OCI-LY1 (cell line): Measurements from ENCODE around the gene RSL24D1.

Experiments
- H2AFZ ChIP-seq: fragments of 200-600 bp; sonication (generic), shearing (Covaris generic); 2 replicates; pipeline ENCODE4 v1.6.0; 2014; ENCODE audit warnings: antibody characterized with exemption, mild to moderate bottlenecking, low read length
- H3F3A ChIP-seq: fragments of 200-600 bp; sonication (generic), shearing (Covaris generic); 2 replicates; pipeline ENCODE4 v1.6.0; 2014; ENCODE audit warnings: mild to moderate bottlenecking, antibody characterized with exemption, low read length, moderate library complexity; ENCODE audit not compliant: insufficient read depth
- H3K27ac ChIP-seq: fragments of 200-600 bp; sonication (generic); 2 replicates; pipeline ENCODE4 v1.5.1; 2014; ENCODE audit warnings: low read length, mixed run types, mild to moderate bottlenecking, low read depth; ENCODE audit not compliant: poor library complexity, severe bottlenecking
- H3K27me3 ChIP-seq: fragments of 200-600 bp; sonication (generic); 2 replicates; pipeline ENCODE4 v1.6.0; 2014; ENCODE audit warnings: antibody characterized with exemption, mild to moderate bottlenecking, low read length, moderate library complexity; ENCODE audit not compliant: insufficient read depth
- H3K36me3 ChIP-seq: fragments of 200-600 bp; sonication (generic); 2 replicates; pipeline ENCODE4 v1.6.1; 2014; ENCODE audit warnings: mild to moderate bottlenecking, antibody characterized with exemption, low read length, moderate library complexity, mixed read lengths; ENCODE audit not compliant: insufficient read depth
- H3K4me1 ChIP-seq: fragments of 200-600 bp; sonication (generic); 2 replicates; pipeline ENCODE4 v1.5.1; 2014; ENCODE audit warnings: mild to moderate bottlenecking, low read length, moderate library complexity; ENCODE audit not compliant: insufficient read depth, severe bottlenecking
- H3K4me2 ChIP-seq: fragments of 200-600 bp; sonication (generic), shearing (Covaris generic); 2 replicates; pipeline ENCODE4 v1.6.1; 2014; ENCODE audit warnings: low read length
- H3K4me3 ChIP-seq: fragments of 200-600 bp; sonication (generic); 2 replicates; pipeline ENCODE4 v1.5.1; 2014; ENCODE audit warnings: low read length, low read depth, mild to moderate bottlenecking, mixed read lengths; ENCODE audit not compliant: poor library complexity, severe bottlenecking
- H3K79me2 ChIP-seq: fragments of 200-600 bp; shearing (Covaris generic); 2 replicates; pipeline ENCODE4 v1.6.1; 2016; ENCODE audit warnings: mixed run types, low read length, mixed read lengths; ENCODE audit not compliant: insufficient read depth
- H3K9ac ChIP-seq: fragments of 200-600 bp; sonication (generic), shearing (Covaris generic); 2 replicates; pipeline ENCODE4 v1.6.1; 2014; ENCODE audit warnings: mild to moderate bottlenecking, low read length, mixed read lengths
- H3K9me2 ChIP-seq: fragments of 200-600 bp; sonication (generic), shearing (Covaris generic); 2 replicates; pipeline ENCODE4 v1.6.1; 2014; ENCODE audit warnings: low read depth, mild to moderate bottlenecking, low read length, mixed read lengths
- H3K9me3 ChIP-seq: fragments of 200-600 bp; shearing (Covaris generic); 2 replicates; pipeline ENCODE4 v1.6.1; 2014; ENCODE audit warnings: low read length, mixed read lengths
- H4K20me1 ChIP-seq: fragments of 200-600 bp; sonication (generic), shearing (Covaris generic); 2 replicates; pipeline ENCODE4 v1.6.0; 2016; ENCODE audit warnings: mild to moderate bottlenecking, low read length; ENCODE audit not compliant: insufficient read depth
- CTCF ChIP-seq: fragments of 200-600 bp; sonication (generic), shearing (Covaris generic); IDR thresholded peaks from 2 replicates; pipeline ENCODE4 v1.5.1; 2017; ENCODE audit warnings: mild to moderate bottlenecking, antibody characterized with exemption, low read length, moderate library complexity, mixed read lengths
- EZH2 ChIP-seq: fragments of 200-600 bp; sonication (generic), shearing (Covaris generic); IDR thresholded peaks from 2 replicates; pipeline ENCODE4 v1.8.0; 2017; ENCODE audit warnings: borderline replicate concordance, mixed run types, mild to moderate bottlenecking, antibody characterized with exemption, low read length, moderate library complexity, mixed read lengths

The RSL24D1 gene

DNA sequence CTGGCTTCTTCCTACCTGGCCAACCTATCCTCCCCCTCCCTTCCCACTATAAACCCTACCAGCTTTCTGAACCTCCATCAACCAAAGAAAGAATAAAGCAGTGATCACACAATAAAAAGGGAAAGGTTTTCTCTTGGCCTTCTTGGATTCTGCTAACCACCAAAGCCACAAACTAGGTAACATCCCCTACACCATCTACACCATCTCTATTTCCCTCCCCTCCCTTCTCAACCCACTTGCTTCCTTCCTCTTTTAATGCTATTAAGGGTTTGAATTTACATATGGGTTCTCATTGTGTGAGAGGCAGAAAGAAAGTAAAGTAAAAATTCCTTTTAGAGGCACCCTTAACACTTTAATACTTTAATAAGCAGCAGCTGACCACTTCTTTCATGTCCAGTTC, 25.8 kb upstream of the RSL24D1 start:
- peak overlapping the region; percentile 17; the same call in 1 of the 2 replicates for H3K9ac ChIP-seq
- no peak overlapping the region for H3K4me3 ChIP-seq
- H3K27ac ChIP-seq, result peak overlapping the region; percentile 90
- no peaks in the 10 kb centered on the region for H3K27me3 ChIP-seq
- no peak overlapping the region for H2AFZ ChIP-seq
- no peaks in the 10 kb centered on the region for H4K20me1 ChIP-seq
- peak overlapping the region; percentile 51 for H3K4me2 ChIP-seq
- H3F3A ChIP-seq, result peaks cover 5% of the 10 kb centered on the region; the same call in 1 of the 2 replicates
- no peaks in the 10 kb centered on the region for H3K9me3 ChIP-seq
- no peaks in the 10 kb centered on the region for H3K79me2 ChIP-seq
- peaks cover 52% of the 10 kb centered on the region for H3K4me1 ChIP-seq
- TF ChIP-seq EZH2 (no peak), CTCF (no peak)
- H3K36me3 ChIP-seq, result no peaks in the 10 kb centered on the region
- no peaks in the 10 kb centered on the region for H3K9me2 ChIP-seq

GRCh38 chr15:55221090-55222011, 24.6 kb upstream of the RSL24D1 start:
- H3K9me3 ChIP-seq, result no peaks in the 10 kb centered on the region
- H3K9me2 ChIP-seq, result no peaks in the 10 kb centered on the region
- peak overlapping the region; percentile 33; the same call in 1 of the 2 replicates for H3K9ac ChIP-seq
- H3K36me3 ChIP-seq, result no peaks in the 10 kb centered on the region
- TF ChIP-seq EZH2 (no peak), CTCF (no peak)
- H3K27me3 ChIP-seq, result no peaks in the 10 kb centered on the region
- peak overlapping the region; percentile 5 for H3K4me3 ChIP-seq
- peak overlapping the region; percentile 51 for H3K4me2 ChIP-seq
- H3K27ac ChIP-seq, result peak overlapping the region; percentile 90
- no peaks in the 10 kb centered on the region for H4K20me1 ChIP-seq
- H3K79me2 ChIP-seq, result no peaks in the 10 kb centered on the region
- H2AFZ ChIP-seq, result no peak overlapping the region
- peaks cover 57% of the 10 kb centered on the region for H3K4me1 ChIP-seq
- H3F3A ChIP-seq, result peaks cover 5% of the 10 kb centered on the region; the same call in 1 of the 2 replicates

DNA sequence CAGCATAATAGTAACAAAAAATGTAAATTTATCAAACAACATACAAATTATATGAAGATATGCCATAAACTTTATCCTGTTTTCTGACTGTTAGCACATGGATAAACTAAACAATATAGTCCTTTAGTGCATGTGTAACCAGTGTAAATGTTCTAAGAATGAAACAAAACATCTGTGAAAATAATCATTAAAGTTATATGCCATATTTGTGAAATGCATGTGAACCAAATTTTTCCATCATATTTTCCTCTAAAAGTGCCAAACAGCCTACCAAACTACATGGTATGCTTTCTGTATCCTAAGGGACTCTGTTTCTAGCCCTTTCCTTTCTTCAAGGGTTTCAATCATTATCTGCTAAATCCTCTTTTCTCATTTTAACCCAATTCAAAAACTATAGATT, 23.9 kb upstream of the RSL24D1 start:
- Histone ChIP-seq H3K9ac (peak overlapping the region; percentile 33; the same call in 1 of the 2 replicates), H3K27ac (peak overlapping the region; percentile 90), H3K9me2 (no peaks in the 10 kb centered on the region), H3K9me3 (no peaks in the 10 kb centered on the region), H4K20me1 (no peaks in the 10 kb centered on the region), H3K4me1 (peaks cover 57% of the 10 kb centered on the region), H3K79me2 (no peaks in the 10 kb centered on the region), H3K4me3 (peak overlapping the region; percentile 5), H3K36me3 (no peaks in the 10 kb centered on the region), H2AFZ (no peak overlapping the region), H3K4me2 (peak overlapping the region; percentile 51), H3F3A (peaks cover 5% of the 10 kb centered on the region; the same call in 1 of the 2 replicates), H3K27me3 (no peaks in the 10 kb centered on the region)
- TF ChIP-seq CTCF (no peak), EZH2 (no peak)
